GM23338 (cell line): Measurements from ENCODE around the gene DIP2B. TPM values are rescaled to one million over a fixed set of nuclear protein-coding genes. Genes with fewer than 3 reads are reported as not detected.

Experiments
- ATAC-seq: fragments of 200-7000 bp; cut with Tn5 transposase; 3 replicates; pipeline ENCODE4 v1.9.1; 2020
- DNase-seq: peaks from one replicate; pipeline ENCODE4 v3.0.0-alpha.2; 2015; ENCODE audit warnings: low spot score
- H2AFZ ChIP-seq: fragments of 200-600 bp; sonication (generic); 2 replicates; pipeline ENCODE4 v1.8.0; 2016; ENCODE audit warnings: antibody characterized with exemption, mild to moderate bottlenecking, moderate library complexity
- H3F3A ChIP-seq: fragments of 200-600 bp; sonication (generic); replicated peaks from 2 replicates; pipeline ENCODE4 v1.8.0; 2017; ENCODE audit warnings: antibody characterized with exemption, mixed run types, low read depth
- H3K27ac ChIP-seq: fragments of 200-600 bp; sonication (generic); 2 replicates; pipeline ENCODE4 v1.6.1; 2016; ENCODE audit warnings: low read depth
- H3K27me3 ChIP-seq: fragments of 200-600 bp; sonication (generic); 2 replicates; pipeline ENCODE4 v1.8.0; 2016; ENCODE audit warnings: mild to moderate bottlenecking, mixed run types, moderate library complexity; ENCODE audit not compliant: insufficient read depth
- H3K36me3 ChIP-seq: fragments of 200-600 bp; sonication (generic); 2 replicates; pipeline ENCODE4 v1.8.0; 2016; ENCODE audit warnings: mild to moderate bottlenecking; ENCODE audit not compliant: insufficient read depth
- H3K4me1 ChIP-seq: fragments of 200-600 bp; sonication (generic); 2 replicates; pipeline ENCODE4 v1.8.0; 2016; ENCODE audit warnings: mild to moderate bottlenecking, moderate library complexity; ENCODE audit not compliant: insufficient read depth
- H3K4me2 ChIP-seq: fragments of 200-600 bp; sonication (generic); 2 replicates; pipeline ENCODE4 v1.7.1; 2017; ENCODE audit warnings: mixed run types
- H3K4me3 ChIP-seq: fragments of 200-600 bp; sonication (generic); 2 replicates; pipeline ENCODE4 v1.6.1; 2016; ENCODE audit warnings: mixed run types
- H3K79me2 ChIP-seq: fragments of 200-600 bp; sonication (generic); replicated peaks from 2 replicates; pipeline ENCODE4 v1.8.0; 2017; ENCODE audit warnings: mild to moderate bottlenecking; ENCODE audit not compliant: insufficient read depth
- H3K9me2 ChIP-seq: fragments of 200-600 bp; sonication (generic); 2 replicates; pipeline ENCODE4 v1.8.0; 2017; ENCODE audit not compliant: insufficient read depth
- H4K20me1 ChIP-seq: fragments of 200-600 bp; sonication (generic); replicated peaks from 2 replicates; pipeline ENCODE4 v1.8.0; 2017; ENCODE audit warnings: mild to moderate bottlenecking; ENCODE audit not compliant: insufficient read depth
- H3K27ac Mint-ChIP-seq: 2 replicates; pipeline ENCODE4 v1.8.0; 2020; ENCODE audit warnings: inconsistent platforms, mild to moderate bottlenecking, moderate library complexity, mixed read lengths
- H3K27me3 Mint-ChIP-seq: 3 replicates; pipeline ENCODE4 v1.8.0; 2022; ENCODE audit warnings: low read depth, mild to moderate bottlenecking, moderate library complexity, mixed read lengths, inconsistent platforms; ENCODE audit not compliant: insufficient read depth, poor library complexity
- H3K36me3 Mint-ChIP-seq: 3 replicates; pipeline ENCODE4 v1.8.0; 2021; ENCODE audit warnings: low read depth, mild to moderate bottlenecking, inconsistent platforms, moderate library complexity, mixed read lengths
- H3K4me1 Mint-ChIP-seq: 3 replicates; pipeline ENCODE4 v1.8.0; 2020; ENCODE audit warnings: mild to moderate bottlenecking, inconsistent platforms, mixed read lengths
- H3K4me3 Mint-ChIP-seq: 3 replicates; pipeline ENCODE4 v1.8.0; 2021; ENCODE audit warnings: moderate library complexity, mild to moderate bottlenecking, inconsistent platforms, mixed read lengths
- H3K9me3 Mint-ChIP-seq: 3 replicates; pipeline ENCODE4 v1.8.0; 2020; ENCODE audit warnings: moderate library complexity, mild to moderate bottlenecking, inconsistent platforms, mixed read lengths
- CREB1 ChIP-seq: fragments of 250-450 bp; sonication (Bioruptor Pico); IDR thresholded peaks from 2 replicates; pipeline ENCODE4 v1.5.0; 2020; ENCODE audit warnings: low read depth, mild to moderate bottlenecking, moderate library complexity
- CTCF ChIP-seq, 2 experiments: fragments of 200-600 bp in 1 of 2; sonication (generic) in 1 of 2; conservative IDR thresholded peaks; 2 replicates each; pipeline versions ENCODE4 v1.5.1 to v1.6.1; 2016 to 2017; ENCODE audit warnings: antibody characterized with exemption in 2 of 2, low read depth in 2 of 2, mild to moderate bottlenecking in 2 of 2, moderate library complexity in 1 of 2
- ETS1 ChIP-seq: IDR thresholded peaks from 2 replicates; pipeline ENCODE4 v1.6.1; 2016; ENCODE audit warnings: antibody characterized with exemption
- EZH2 ChIP-seq: fragments of 200-600 bp; sonication (generic); IDR thresholded peaks from one replicate; pipeline ENCODE4 v1.8.0; 2017; ENCODE audit warnings: antibody characterized with exemption, mild to moderate bottlenecking, low read depth; ENCODE audit not compliant: unreplicated experiment
- EZH2phosphoT487 ChIP-seq: fragments of 200-600 bp; sonication (generic); IDR thresholded peaks from one replicate; pipeline ENCODE4 v1.8.1; 2018; ENCODE audit warnings: antibody characterized with exemption; ENCODE audit not compliant: unreplicated experiment
- JUNB ChIP-seq: IDR thresholded peaks from one replicate; pipeline ENCODE4 v1.6.1; 2016; ENCODE audit warnings: antibody characterized with exemption; ENCODE audit not compliant: unreplicated experiment
- NANOG ChIP-seq: IDR thresholded peaks from 2 replicates; pipeline ENCODE4 v1.6.1; 2016; ENCODE audit warnings: antibody characterized with exemption, borderline replicate concordance
- POLR2AphosphoS5 ChIP-seq: IDR thresholded peaks from 2 replicates; pipeline ENCODE4 v1.6.1; 2016; ENCODE audit warnings: antibody characterized with exemption, low read depth
- REST ChIP-seq: IDR thresholded peaks from one replicate; pipeline ENCODE4 v1.6.1; 2018; ENCODE audit warnings: antibody characterized with exemption; ENCODE audit not compliant: unreplicated experiment
- STAT1 ChIP-seq: IDR thresholded peaks from one replicate; pipeline ENCODE4 v1.6.1; 2016; ENCODE audit warnings: antibody characterized with exemption; ENCODE audit not compliant: unreplicated experiment
- ZNF114 ChIP-seq: fragments of 250-450 bp; sonication (Bioruptor Pico); IDR thresholded peaks from 2 replicates; pipeline ENCODE4 v1.5.0; 2020; ENCODE audit warnings: mild to moderate bottlenecking, moderate library complexity
- ZNF331 ChIP-seq: fragments of 250-450 bp; sonication (Bioruptor Pico); IDR thresholded peaks from 2 replicates; pipeline ENCODE4 v1.5.0; 2020; ENCODE audit warnings: low read depth, mild to moderate bottlenecking, moderate library complexity
- ZNF462 ChIP-seq: fragments of 250-450 bp; sonication (Bioruptor Pico); IDR thresholded peaks from 2 replicates; pipeline ENCODE4 v1.5.0; 2020; ENCODE audit warnings: mild to moderate bottlenecking, moderate library complexity
- polyA plus RNA-seq: library from polyadenylated mRNA; unstranded; fragments of >200 nt; fragmentation: Nextera tagmentation; extraction: Ambion mirVana; gene quantifications from 2 replicates; pipeline ENCODE4 v1.2.1, GENCODE V29; 2016
- total RNA-seq: library from RNA; depleted of rRNA; stranded (reverse); fragments of >200 nt; shearing (Covaris generic); gene quantifications from 2 replicates; pipeline ENCODE4 v1.2.3, GENCODE V29; 2014

The DIP2B gene
- total and polyA plus RNA-seq, 2 experiments from 2014 or later, result 8.0 to 36.4 TPM

GRCh38 chr12:50665170-50665569 is 160.4 kb downstream of the DIP2B start:
- no peak overlapping the region for H3K27ac ChIP-seq

More at GRCh38 chr12:50665170-50665569, 160.4 kb downstream of the DIP2B start:
- DNase-seq, result no peak
- H4K20me1 ChIP-seq, result no peaks in the 10 kb centered on the region
- Mint-ChIP-seq H3K4me1 (no peaks in the 10 kb centered on the region; the same call in 2 of the 3 replicates), H3K9me3 (no peaks in the 10 kb centered on the region), H3K4me3 (no peak overlapping the region), H3K27ac (no peak overlapping the region), H3K27me3 (peaks cover 2% of the 10 kb centered on the region), H3K36me3 (no peaks in the 10 kb centered on the region)
- no peak overlapping the region for H3K4me2 ChIP-seq
- H2AFZ ChIP-seq, result no peak overlapping the region
- no peaks in the 10 kb centered on the region for H3K79me2 ChIP-seq
- no peak overlapping the region for H3K4me3 ChIP-seq
- no peaks in the 10 kb centered on the region for H3F3A ChIP-seq
- H3K36me3 ChIP-seq, result no peaks in the 10 kb centered on the region
- no peaks in the 10 kb centered on the region for H3K9me2 ChIP-seq
- no peak for ATAC-seq
- H3K27me3 ChIP-seq, result no peaks in the 10 kb centered on the region
- H3K4me1 ChIP-seq, result no peaks in the 10 kb centered on the region
- TF ChIP-seq STAT1 (no peak), CTCF (conservative IDR thresholded peaks at IDR 0.05; ENCODE audit: low read depth in 2 of 2) (no peak), ZNF114 (no peak), NANOG (no peak), ZNF331 (CRISPR knock-in tag) (no peak), ZNF462 (CRISPR knock-in tag) (no peak), EZH2phosphoT487 (no peak), CREB1 (CRISPR knock-in tag) (no peak), JUNB (no peak), POLR2AphosphoS5 (no peak), EZH2 (no peak), ETS1 (no peak), REST (no peak)
